Measurements from ENCODE around the gene INHA. TPM values are rescaled to one million over a fixed set of nuclear protein-coding genes. Genes with fewer than 3 reads are reported as not detected.

Gene INHA
- total RNA-seq, 1 donor from 2014 or later: not detected

GRCh38 chr2:219620546-219620945, 48.4 kb downstream of the INHA start:
- no peak overlapping the region for H3K27ac Mint-ChIP-seq (ENCODE audit: unreplicated experiment)
- DNase-seq (ENCODE audit: low spot score): no peak
- TF ChIP-seq CTCF (IDR thresholded peaks at IDR 0.05; ENCODE audit: unreplicated experiment): no peak
- H3K36me3 Mint-ChIP-seq (ENCODE audit: low read depth, unreplicated experiment): peaks cover 3% of the 10 kb centered on the region
- H3K27me3 Mint-ChIP-seq (ENCODE audit: unreplicated experiment): peaks cover 2% of the 10 kb centered on the region
- H3K4me3 Mint-ChIP-seq (ENCODE audit: unreplicated experiment): peak overlapping the region; percentile 13
- H3K9me3 Mint-ChIP-seq (ENCODE audit: unreplicated experiment): no peaks in the 10 kb centered on the region
- H3K4me1 Mint-ChIP-seq (ENCODE audit: unreplicated experiment): no peaks in the 10 kb centered on the region

GRCh38 chr2:219621935-219622334, 49.8 kb downstream of the INHA start:
- H3K4me1 Mint-ChIP-seq (ENCODE audit: unreplicated experiment): no peaks in the 10 kb centered on the region
- no peak overlapping the region for H3K27ac Mint-ChIP-seq (ENCODE audit: unreplicated experiment)
- no peak overlapping the region for H3K4me3 Mint-ChIP-seq (ENCODE audit: unreplicated experiment)
- H3K27me3 Mint-ChIP-seq (ENCODE audit: unreplicated experiment): peaks cover 5% of the 10 kb centered on the region
- peaks cover 3% of the 10 kb centered on the region for H3K36me3 Mint-ChIP-seq (ENCODE audit: low read depth, unreplicated experiment)
- DNase-seq (ENCODE audit: low spot score): no peak
- no peaks in the 10 kb centered on the region for H3K9me3 Mint-ChIP-seq (ENCODE audit: unreplicated experiment)
- no peak for TF ChIP-seq CTCF (IDR thresholded peaks at IDR 0.05; ENCODE audit: unreplicated experiment)

GRCh38 chr2:219622472-219622871, 50.4 kb downstream of the INHA start:
- H3K4me3 Mint-ChIP-seq (ENCODE audit: unreplicated experiment): no peak overlapping the region
- peaks cover 3% of the 10 kb centered on the region for H3K36me3 Mint-ChIP-seq (ENCODE audit: low read depth, unreplicated experiment)
- no peak for DNase-seq (ENCODE audit: low spot score)
- peaks cover 6% of the 10 kb centered on the region for H3K27me3 Mint-ChIP-seq (ENCODE audit: unreplicated experiment)
- no peaks in the 10 kb centered on the region for H3K9me3 Mint-ChIP-seq (ENCODE audit: unreplicated experiment)
- H3K27ac Mint-ChIP-seq (ENCODE audit: unreplicated experiment): no peak overlapping the region
- H3K4me1 Mint-ChIP-seq (ENCODE audit: unreplicated experiment): no peaks in the 10 kb centered on the region
- TF ChIP-seq CTCF (IDR thresholded peaks at IDR 0.05; ENCODE audit: unreplicated experiment): no peak

GRCh38 chr2:219624565-219624964, 52.5 kb downstream of the INHA start:
- Mint-ChIP-seq H3K4me1 (ENCODE audit: unreplicated experiment) (no peaks in the 10 kb centered on the region), H3K4me3 (ENCODE audit: unreplicated experiment) (no peak overlapping the region), H3K27me3 (ENCODE audit: unreplicated experiment) (peaks cover 10% of the 10 kb centered on the region)

GRCh38 chr2:219625179-219625578, 53.1 kb downstream of the INHA start:
- no peak for TF ChIP-seq CTCF (IDR thresholded peaks at IDR 0.05; ENCODE audit: unreplicated experiment)
- Mint-ChIP-seq H3K27me3 (ENCODE audit: unreplicated experiment) (peaks cover 10% of the 10 kb centered on the region), H3K9me3 (ENCODE audit: unreplicated experiment) (no peaks in the 10 kb centered on the region)

More at GRCh38 chr2:219624565-219624964, 52.5 kb downstream of the INHA start:
- no peaks in the 10 kb centered on the region for H3K9me3 Mint-ChIP-seq (ENCODE audit: unreplicated experiment)
- no peak for DNase-seq (ENCODE audit: low spot score)
- TF ChIP-seq CTCF (IDR thresholded peaks at IDR 0.05; ENCODE audit: unreplicated experiment): no peak
- no peak overlapping the region for H3K27ac Mint-ChIP-seq (ENCODE audit: unreplicated experiment)
- peaks cover 3% of the 10 kb centered on the region for H3K36me3 Mint-ChIP-seq (ENCODE audit: low read depth, unreplicated experiment)

More at GRCh38 chr2:219625179-219625578, 53.1 kb downstream of the INHA start:
- Mint-ChIP-seq H3K27ac (ENCODE audit: unreplicated experiment) (no peak overlapping the region), H3K36me3 (ENCODE audit: low read depth, unreplicated experiment) (peaks cover 3% of the 10 kb centered on the region), H3K4me1 (ENCODE audit: unreplicated experiment) (no peaks in the 10 kb centered on the region), H3K4me3 (ENCODE audit: unreplicated experiment) (no peak overlapping the region)
- no peak for DNase-seq (ENCODE audit: low spot score)

Small RNAs within 50 kb of the gene (microRNA-seq; reads per million reads assigned to microRNA genes)
- gene MIR3132 (ENCODE audit: unreplicated experiment): 2.2 reads per million, percentile 31 among the genes with 10 or more reads in this experiment

Other genes with a start within 250 kb of the INHA start
- gene RESP18, start 239.6 kb upstream of the INHA start, total RNA-seq (ENCODE audit: unreplicated experiment): not detected
- gene DNPEP, start 184.4 kb upstream of the INHA start, total RNA-seq (ENCODE audit: unreplicated experiment): 49.6 TPM
- gene DES, start 153.9 kb upstream of the INHA start, total RNA-seq (ENCODE audit: unreplicated experiment): 0.10 TPM
- gene SPEG, start 137.5 kb upstream of the INHA start, total RNA-seq (ENCODE audit: unreplicated experiment): 6.1 TPM
- 30.2 TPM for gene GMPPA, start 73.4 kb upstream of the INHA start, total RNA-seq (ENCODE audit: unreplicated experiment)
- 1.6 TPM for gene ASIC4, start 57.8 kb upstream of the INHA start, total RNA-seq (ENCODE audit: unreplicated experiment)
- gene CHPF, start 28.5 kb upstream of the INHA start, total RNA-seq (ENCODE audit: unreplicated experiment): 4.1 TPM
- gene TMEM198, start 28.3 kb upstream of the INHA start, total RNA-seq (ENCODE audit: unreplicated experiment): not detected
- gene OBSL1, start 771 bp upstream of the INHA start, total RNA-seq (ENCODE audit: unreplicated experiment): 53.4 TPM
- gene STK11IP, start 25.5 kb downstream of the INHA start, total RNA-seq (ENCODE audit: unreplicated experiment): 23.8 TPM
- gene SLC4A3, start 55.3 kb downstream of the INHA start, total RNA-seq (ENCODE audit: unreplicated experiment): 2.1 TPM

Data from endothelial cell (in vitro differentiated cells).